GM12892 (cell line): ENCODE data around the gene ZNRF3.

Experiments
- POLR2A ChIP-seq: IDR thresholded peaks from 2 replicates; pipeline ENCODE4 v1.6.1; 2011; ENCODE audit warnings: low read depth, low read length, control low read depth
- POLR2AphosphoS5 ChIP-seq: IDR thresholded peaks from 2 replicates; pipeline ENCODE4 v1.6.1; 2011; ENCODE audit warnings: low read depth, low read length, control low read depth
- TAF1 ChIP-seq: IDR thresholded peaks from 2 replicates; pipeline ENCODE4 v1.6.1; 2011; ENCODE audit warnings: low read depth, mild to moderate bottlenecking, control low read depth, low read length, borderline replicate concordance

GRCh38 chr22:28999919-29000556 is 116.7 kb downstream of the ZNRF3 start:
- no peak for TF ChIP-seq POLR2A
- no peak for TF ChIP-seq POLR2AphosphoS5
- no peak for TF ChIP-seq TAF1
